Uterus (tissue), 2 donors: Measurements from ENCODE around the gene HIC1.

Experiments used
- POLR2A ChIP-seq, 2 donors: fragments of 450-650 bp; IDR thresholded peaks; one replicate each; pipeline ENCODE4 v1.6.1; 2016; ENCODE audit warnings: antibody characterized with exemption in 2 of 2, mild to moderate bottlenecking in 1 of 2, moderate library complexity in 1 of 2
- TF ChIP-seq, protein P1 (sequence below), 4 experiments: fragments of 200-600 bp in 2 of 4; fragments of 450-650 bp in 2 of 4; sonication (generic) in 2 of 4; IDR thresholded peaks; one replicate each; pipeline ENCODE4 v1.5.1; 2016 to 2019; ENCODE audit warnings: antibody characterized with exemption in 4 of 4, mild to moderate bottlenecking in 2 of 4, moderate library complexity in 1 of 4

- TF ChIP-seq, protein P1, sequence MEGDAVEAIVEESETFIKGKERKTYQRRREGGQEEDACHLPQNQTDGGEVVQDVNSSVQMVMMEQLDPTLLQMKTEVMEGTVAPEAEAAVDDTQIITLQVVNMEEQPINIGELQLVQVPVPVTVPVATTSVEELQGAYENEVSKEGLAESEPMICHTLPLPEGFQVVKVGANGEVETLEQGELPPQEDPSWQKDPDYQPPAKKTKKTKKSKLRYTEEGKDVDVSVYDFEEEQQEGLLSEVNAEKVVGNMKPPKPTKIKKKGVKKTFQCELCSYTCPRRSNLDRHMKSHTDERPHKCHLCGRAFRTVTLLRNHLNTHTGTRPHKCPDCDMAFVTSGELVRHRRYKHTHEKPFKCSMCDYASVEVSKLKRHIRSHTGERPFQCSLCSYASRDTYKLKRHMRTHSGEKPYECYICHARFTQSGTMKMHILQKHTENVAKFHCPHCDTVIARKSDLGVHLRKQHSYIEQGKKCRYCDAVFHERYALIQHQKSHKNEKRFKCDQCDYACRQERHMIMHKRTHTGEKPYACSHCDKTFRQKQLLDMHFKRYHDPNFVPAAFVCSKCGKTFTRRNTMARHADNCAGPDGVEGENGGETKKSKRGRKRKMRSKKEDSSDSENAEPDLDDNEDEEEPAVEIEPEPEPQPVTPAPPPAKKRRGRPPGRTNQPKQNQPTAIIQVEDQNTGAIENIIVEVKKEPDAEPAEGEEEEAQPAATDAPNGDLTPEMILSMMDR (IDR thresholded peaks at IDR 0.05): no peak
- TF ChIP-seq POLR2A (IDR thresholded peaks at IDR 0.05): no peak
Measured at GRCh38 chr17:2084766-2085647, 30.1 kb downstream of the HIC1 start.
